ENCODE measurements around the gene LSAMP. TPM values are rescaled to one million over a fixed set of nuclear protein-coding genes. Genes with fewer than 3 reads are reported as not detected.

Gene LSAMP
- total RNA-seq, 1 donor from 2014 or later = 0.11 TPM

DNA sequence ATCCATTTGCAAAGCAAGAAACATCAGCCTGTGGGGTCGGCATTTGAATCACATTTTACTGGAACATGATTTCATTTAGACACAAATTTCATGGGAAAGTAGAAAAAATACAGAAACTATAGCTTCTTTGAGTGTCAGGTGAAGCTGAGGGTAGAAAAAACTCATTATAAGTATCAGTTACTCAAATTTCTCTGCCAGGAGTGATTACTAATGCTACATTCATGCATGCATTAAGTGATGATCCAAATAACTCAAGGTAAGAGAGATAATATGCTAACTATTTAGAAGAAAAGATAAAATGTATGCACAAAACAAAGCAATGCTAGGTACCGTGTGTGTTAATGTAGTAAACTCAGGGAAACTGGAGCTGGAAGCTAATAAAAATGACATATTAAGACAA lies 416.0 kb downstream of the LSAMP start:
- Histone ChIP-seq H3K27ac (no peak overlapping the region), H3K4me1 (no peaks in the 10 kb centered on the region), H3K4me3 (no peak overlapping the region), H3K36me3 (no peaks in the 10 kb centered on the region), H3K27me3 (no peaks in the 10 kb centered on the region), H3K9me3 (no peaks in the 10 kb centered on the region)
- no peak for DNase-seq (ENCODE audit: low spot score in 2 of 2)
- TF ChIP-seq, protein P1, sequence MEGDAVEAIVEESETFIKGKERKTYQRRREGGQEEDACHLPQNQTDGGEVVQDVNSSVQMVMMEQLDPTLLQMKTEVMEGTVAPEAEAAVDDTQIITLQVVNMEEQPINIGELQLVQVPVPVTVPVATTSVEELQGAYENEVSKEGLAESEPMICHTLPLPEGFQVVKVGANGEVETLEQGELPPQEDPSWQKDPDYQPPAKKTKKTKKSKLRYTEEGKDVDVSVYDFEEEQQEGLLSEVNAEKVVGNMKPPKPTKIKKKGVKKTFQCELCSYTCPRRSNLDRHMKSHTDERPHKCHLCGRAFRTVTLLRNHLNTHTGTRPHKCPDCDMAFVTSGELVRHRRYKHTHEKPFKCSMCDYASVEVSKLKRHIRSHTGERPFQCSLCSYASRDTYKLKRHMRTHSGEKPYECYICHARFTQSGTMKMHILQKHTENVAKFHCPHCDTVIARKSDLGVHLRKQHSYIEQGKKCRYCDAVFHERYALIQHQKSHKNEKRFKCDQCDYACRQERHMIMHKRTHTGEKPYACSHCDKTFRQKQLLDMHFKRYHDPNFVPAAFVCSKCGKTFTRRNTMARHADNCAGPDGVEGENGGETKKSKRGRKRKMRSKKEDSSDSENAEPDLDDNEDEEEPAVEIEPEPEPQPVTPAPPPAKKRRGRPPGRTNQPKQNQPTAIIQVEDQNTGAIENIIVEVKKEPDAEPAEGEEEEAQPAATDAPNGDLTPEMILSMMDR (IDR thresholded peaks at IDR 0.05) = no peak
- intact Hi-C loops (cut with DNase I) = no loop called here

DNA sequence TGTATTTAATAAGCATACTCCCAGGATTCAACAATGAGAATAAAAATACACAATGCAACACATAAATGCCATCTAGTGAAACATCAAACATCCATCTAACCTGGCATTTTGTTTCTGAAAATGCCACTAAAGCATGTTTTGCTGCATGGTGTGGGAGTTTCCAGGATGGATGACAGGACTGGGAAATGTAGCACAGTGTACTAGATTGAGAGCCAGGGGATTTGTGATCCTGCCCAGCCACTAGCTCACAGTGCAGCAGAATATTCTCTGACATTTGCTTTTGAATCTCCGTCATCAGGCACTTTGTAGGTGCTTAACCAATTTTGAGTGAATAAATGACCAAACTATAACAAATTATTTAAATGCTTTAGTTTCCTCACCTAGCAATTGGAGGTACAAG lies 417.1 kb downstream of the LSAMP start:
- Histone ChIP-seq H3K27me3 (no peaks in the 10 kb centered on the region), H3K36me3 (no peaks in the 10 kb centered on the region), H3K27ac (no peak overlapping the region), H3K4me1 (no peaks in the 10 kb centered on the region), H3K4me3 (no peak overlapping the region), H3K9me3 (no peaks in the 10 kb centered on the region)
- TF ChIP-seq, protein P1 (IDR thresholded peaks at IDR 0.05) = no peak
- intact Hi-C loops (cut with DNase I) = no loop called here
- DNase-seq (ENCODE audit: low spot score in 2 of 2) = no peak

DNA sequence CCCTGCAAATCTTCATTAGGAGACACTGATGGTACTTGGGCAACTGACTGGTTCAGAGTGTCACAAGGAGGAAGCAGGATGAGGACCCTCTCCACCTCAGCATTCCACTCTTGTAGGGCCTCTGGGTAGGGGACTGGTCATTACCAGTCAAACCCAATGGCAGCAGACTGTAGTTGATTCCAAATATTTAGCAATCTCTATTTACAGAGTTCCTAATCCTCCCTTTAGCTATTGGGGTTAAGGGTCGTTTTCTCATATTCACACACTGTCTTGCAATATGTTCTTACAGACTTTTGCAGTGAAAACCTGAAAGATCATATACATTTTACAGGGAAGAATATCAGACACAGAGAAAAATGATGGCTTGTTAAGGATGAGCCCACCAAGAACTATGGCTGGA lies 424.3 kb downstream of the LSAMP start:
- Histone ChIP-seq H3K27ac (no peak overlapping the region), H3K27me3 (no peaks in the 10 kb centered on the region), H3K4me1 (no peaks in the 10 kb centered on the region), H3K4me3 (no peak overlapping the region), H3K9me3 (no peaks in the 10 kb centered on the region), H3K36me3 (no peaks in the 10 kb centered on the region)
- intact Hi-C loops (cut with DNase I) = no loop called here
- DNase-seq (ENCODE audit: low spot score in 2 of 2) = no peak
- TF ChIP-seq, protein P1 (IDR thresholded peaks at IDR 0.05) = no peak

DNA sequence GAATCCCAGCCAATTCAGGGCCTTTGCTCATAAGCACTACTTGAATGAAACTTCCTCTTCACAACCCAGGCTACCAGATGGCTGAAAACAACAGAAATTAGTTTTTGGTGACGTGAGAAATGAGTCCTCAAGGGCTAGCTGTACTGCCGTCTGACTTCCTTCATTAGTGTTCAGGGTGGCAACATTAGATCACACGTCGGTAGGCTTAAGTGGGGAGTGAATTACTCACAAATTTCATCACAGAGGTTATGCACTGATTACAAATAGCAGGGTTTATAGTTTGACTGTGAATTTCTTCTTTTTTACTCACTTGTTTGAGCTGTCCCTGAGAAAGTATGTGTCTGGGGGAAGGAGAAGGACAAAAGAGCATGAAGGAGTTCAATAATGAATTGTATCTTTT lies 424.8 kb downstream of the LSAMP start:
- Histone ChIP-seq H3K27me3 (no peaks in the 10 kb centered on the region), H3K4me1 (no peaks in the 10 kb centered on the region), H3K4me3 (no peak overlapping the region), H3K36me3 (no peaks in the 10 kb centered on the region), H3K27ac (no peak overlapping the region), H3K9me3 (no peaks in the 10 kb centered on the region)
- TF ChIP-seq, protein P1 (IDR thresholded peaks at IDR 0.05) = no peak
- DNase-seq (ENCODE audit: low spot score in 2 of 2) = no peak
- intact Hi-C loops (cut with DNase I) = no loop called here

DNA sequence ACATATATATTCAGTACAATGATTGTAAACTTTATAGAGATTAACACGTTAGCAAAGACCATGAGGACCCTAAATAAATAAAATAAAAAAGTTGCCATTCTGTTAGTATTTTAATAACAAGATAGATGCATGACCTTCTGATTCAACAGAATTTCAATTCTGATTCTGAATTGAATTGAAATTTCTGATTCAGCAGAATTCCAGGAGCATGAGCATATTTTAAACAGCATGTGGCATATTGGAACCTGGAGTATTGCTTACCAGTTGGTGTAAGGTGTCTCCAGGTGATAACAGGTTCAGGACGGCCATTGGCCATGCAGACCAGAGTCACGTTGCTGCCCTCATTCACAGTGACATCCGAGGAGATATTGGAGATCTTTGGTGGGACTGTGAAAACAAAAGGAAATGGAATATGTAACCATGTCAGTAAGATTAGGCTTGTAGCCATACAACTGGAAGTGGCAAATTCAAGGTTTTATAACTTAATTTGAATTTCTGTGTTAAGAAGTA lies 426.0 kb downstream of the LSAMP start:
- TF ChIP-seq, protein P1 (IDR thresholded peaks at IDR 0.05) = no peak
- no peaks in the 10 kb centered on the region for H3K4me1 ChIP-seq
- intact Hi-C loops (cut with DNase I) = no loop called here
- no peak overlapping the region for H3K27ac ChIP-seq
- DNase-seq (ENCODE audit: low spot score in 2 of 2) = no peak
- H3K27me3 ChIP-seq = no peaks in the 10 kb centered on the region
- no peaks in the 10 kb centered on the region for H3K9me3 ChIP-seq
- H3K4me3 ChIP-seq = no peak overlapping the region
- no peaks in the 10 kb centered on the region for H3K36me3 ChIP-seq

DNA sequence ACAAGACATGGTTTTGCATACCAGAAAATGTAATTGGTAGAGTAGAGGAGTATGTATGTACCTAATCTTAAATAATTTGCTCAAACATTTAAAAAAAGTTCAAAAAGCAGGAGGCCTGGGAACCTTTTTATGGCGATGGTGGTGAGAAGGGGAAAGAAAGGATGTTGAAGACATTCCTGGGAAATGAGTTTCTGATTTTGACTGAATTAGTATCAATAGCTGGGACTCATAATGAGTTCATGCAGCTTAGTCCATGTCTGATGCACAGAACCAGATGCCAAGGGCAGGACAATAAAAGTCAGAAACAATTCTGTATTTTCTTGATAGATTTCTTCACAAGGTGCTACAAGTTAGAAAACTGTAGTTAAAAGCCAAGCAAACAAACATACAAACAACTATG lies 426.6 kb downstream of the LSAMP start:
- intact Hi-C loops (cut with DNase I) = no loop called here
- no peak for DNase-seq (ENCODE audit: low spot score in 2 of 2)
- no peaks in the 10 kb centered on the region for H3K9me3 ChIP-seq
- H3K27me3 ChIP-seq = no peaks in the 10 kb centered on the region
- H3K4me1 ChIP-seq = no peaks in the 10 kb centered on the region
- H3K4me3 ChIP-seq = no peak overlapping the region
- TF ChIP-seq, protein P1 (IDR thresholded peaks at IDR 0.05) = no peak
- no peak overlapping the region for H3K27ac ChIP-seq
- H3K36me3 ChIP-seq = no peaks in the 10 kb centered on the region

All from ascending aorta (tissue), 2 donors.